Measurements from ENCODE around the gene ACSF3.

Gene ACSF3

GRCh38 chr16:89174877-89175276 lies 81.2 kb downstream of the ACSF3 start:
- H2BK5ac ChIP-seq (ENCODE audit: low read depth, low read length, poor library complexity): no peak overlapping the region
- no peak overlapping the region for H3K4me3 ChIP-seq (ENCODE audit: low read depth, low read length)
- no peak overlapping the region for H2BK12ac ChIP-seq (ENCODE audit: low read length)
- H2AFZ ChIP-seq (ENCODE audit: insufficient read depth, low read length, poor library complexity): no peak overlapping the region
- no peak overlapping the region for H4K8ac ChIP-seq (ENCODE audit: low read depth, low read length)
- H3K27ac ChIP-seq (ENCODE audit: low read depth, low read length): no peak overlapping the region
- DNase-seq: no peak
- no peak overlapping the region for H3K23ac ChIP-seq (ENCODE audit: low read length)
- no peak overlapping the region for H2BK120ac ChIP-seq (ENCODE audit: insufficient read depth, low read length, poor library complexity)
- H3K79me1 ChIP-seq (ENCODE audit: low read length): no peaks in the 10 kb centered on the region
- no peak overlapping the region for H4K12ac ChIP-seq (ENCODE audit: low read depth, low read length)
- no peak overlapping the region for H2AK5ac ChIP-seq (ENCODE audit: low read length)
- no peak overlapping the region for H4K91ac ChIP-seq (ENCODE audit: low read depth, low read length)
- no peak overlapping the region for H3K9ac ChIP-seq (ENCODE audit: low read length)
- WGBS (ENCODE audit: extremely low coverage, insufficient coverage, insufficient read length): no CpG with 5 or more reads among the region's 14 CpGs
- H3K4me1 ChIP-seq (ENCODE audit: control insufficient read depth in 1 of 2, insufficient read depth in 2 of 2, low read length in 2 of 2): peaks cover 2 to 8% of the 10 kb centered on the region in 2 experiments
- peaks cover 6% of the 10 kb centered on the region for H3K27me3 ChIP-seq (ENCODE audit: insufficient read depth, low read length)
- H3K79me2 ChIP-seq (ENCODE audit: control insufficient read depth, insufficient read depth, low read length, poor library complexity): no peaks in the 10 kb centered on the region
- no peak overlapping the region for H3K18ac ChIP-seq (ENCODE audit: low read length)
- no peaks in the 10 kb centered on the region for H3K36me3 ChIP-seq (ENCODE audit: control insufficient read depth in 1 of 2, insufficient read depth in 2 of 2, low read length in 2 of 2)
- no peak overlapping the region for H3K14ac ChIP-seq (ENCODE audit: low read length)
- H3K4me2 ChIP-seq (ENCODE audit: low read length): no peak overlapping the region
- H3K4ac ChIP-seq (ENCODE audit: low read depth, low read length): no peak overlapping the region
- peaks cover 9% of the 10 kb centered on the region for H3K9me3 ChIP-seq (ENCODE audit: insufficient read depth, low read depth, low read length)

- no peak overlapping the region for H3K4ac ChIP-seq (ENCODE audit: low read depth, low read length)
- no peak overlapping the region for H3K4me3 ChIP-seq (ENCODE audit: low read depth, low read length)
- no peaks in the 10 kb centered on the region for H3K79me2 ChIP-seq (ENCODE audit: control insufficient read depth, insufficient read depth, low read length, poor library complexity)
- no peak overlapping the region for H3K27ac ChIP-seq (ENCODE audit: low read depth, low read length)
- no peak overlapping the region for H3K23ac ChIP-seq (ENCODE audit: low read length)
- DNase-seq: no peak
- H4K8ac ChIP-seq (ENCODE audit: low read depth, low read length): no peak overlapping the region
- peaks cover 9% of the 10 kb centered on the region for H3K9me3 ChIP-seq (ENCODE audit: insufficient read depth, low read depth, low read length)
- no CpG with 5 or more reads among the region's 20 CpGs for WGBS (ENCODE audit: extremely low coverage, insufficient coverage, insufficient read length)
- H3K4me1 ChIP-seq (ENCODE audit: control insufficient read depth in 1 of 2, insufficient read depth in 2 of 2, low read length in 2 of 2): peaks cover 2 to 8% of the 10 kb centered on the region in 2 experiments
- H3K27me3 ChIP-seq (ENCODE audit: insufficient read depth, low read length): peaks cover 5% of the 10 kb centered on the region
- H3K14ac ChIP-seq (ENCODE audit: low read length): no peak overlapping the region
- H4K91ac ChIP-seq (ENCODE audit: low read depth, low read length): no peak overlapping the region
- H2BK12ac ChIP-seq (ENCODE audit: low read length): no peak overlapping the region
- no peak overlapping the region for H3K9ac ChIP-seq (ENCODE audit: low read length)
- no peaks in the 10 kb centered on the region for H3K36me3 ChIP-seq (ENCODE audit: control insufficient read depth in 1 of 2, insufficient read depth in 2 of 2, low read length in 2 of 2)
- H3K4me2 ChIP-seq (ENCODE audit: low read length): no peak overlapping the region
- H2AFZ ChIP-seq (ENCODE audit: insufficient read depth, low read length, poor library complexity): no peak overlapping the region
- H2AK5ac ChIP-seq (ENCODE audit: low read length): no peak overlapping the region
- H3K18ac ChIP-seq (ENCODE audit: low read length): no peak overlapping the region
- no peak overlapping the region for H2BK120ac ChIP-seq (ENCODE audit: insufficient read depth, low read length, poor library complexity)
- H3K79me1 ChIP-seq (ENCODE audit: low read length): no peaks in the 10 kb centered on the region
- H2BK5ac ChIP-seq (ENCODE audit: low read depth, low read length, poor library complexity): no peak overlapping the region
- no peak overlapping the region for H4K12ac ChIP-seq (ENCODE audit: low read depth, low read length)
Observed at GRCh38 chr16:89175280-89176146, 81.9 kb downstream of the ACSF3 start.

GRCh38 chr16:89176147-89176690 lies 82.6 kb downstream of the ACSF3 start:
- Histone ChIP-seq H4K12ac (ENCODE audit: low read depth, low read length) (no peak overlapping the region), H2AFZ (ENCODE audit: insufficient read depth, low read length, poor library complexity) (no peak overlapping the region), H3K4me1 (ENCODE audit: control insufficient read depth in 1 of 2, insufficient read depth in 2 of 2, low read length in 2 of 2) (peaks cover 2 to 3% of the 10 kb centered on the region in 2 experiments), H3K4ac (ENCODE audit: low read depth, low read length) (no peak overlapping the region), H3K14ac (ENCODE audit: low read length) (no peak overlapping the region), H4K8ac (ENCODE audit: low read depth, low read length) (no peak overlapping the region), H3K36me3 (ENCODE audit: control insufficient read depth in 1 of 2, insufficient read depth in 2 of 2, low read length in 2 of 2) (no peaks in the 10 kb centered on the region), H3K4me2 (ENCODE audit: low read length) (no peak overlapping the region), H3K79me2 (ENCODE audit: control insufficient read depth, insufficient read depth, low read length, poor library complexity) (no peaks in the 10 kb centered on the region), H2AK5ac (ENCODE audit: low read length) (no peak overlapping the region), H3K27me3 (ENCODE audit: insufficient read depth, low read length) (no peaks in the 10 kb centered on the region), H3K4me3 (ENCODE audit: low read depth, low read length) (no peak overlapping the region), H3K79me1 (ENCODE audit: low read length) (no peaks in the 10 kb centered on the region), H2BK12ac (ENCODE audit: low read length) (no peak overlapping the region), H2BK120ac (ENCODE audit: insufficient read depth, low read length, poor library complexity) (no peak overlapping the region), H3K9me3 (ENCODE audit: insufficient read depth, low read depth, low read length) (peaks cover 9% of the 10 kb centered on the region), H3K9ac (ENCODE audit: low read length) (no peak overlapping the region), H4K91ac (ENCODE audit: low read depth, low read length) (no peak overlapping the region), H2BK5ac (ENCODE audit: low read depth, low read length, poor library complexity) (no peak overlapping the region), H3K18ac (ENCODE audit: low read length) (no peak overlapping the region), H3K27ac (ENCODE audit: low read depth, low read length) (no peak overlapping the region), H3K23ac (ENCODE audit: low read length) (no peak overlapping the region)
- no CpG with 5 or more reads among the region's 27 CpGs for WGBS (ENCODE audit: extremely low coverage, insufficient coverage, insufficient read length)
- no peak for DNase-seq

GRCh38 chr16:89176717-89177116 lies 83.1 kb downstream of the ACSF3 start:
- DNase-seq: no peak
- H3K9me3 ChIP-seq (ENCODE audit: insufficient read depth, low read depth, low read length): peaks cover 9% of the 10 kb centered on the region
- no peak overlapping the region for H3K4ac ChIP-seq (ENCODE audit: low read depth, low read length)
- no peak overlapping the region for H3K14ac ChIP-seq (ENCODE audit: low read length)
- H3K4me2 ChIP-seq (ENCODE audit: low read length): no peak overlapping the region
- no peaks in the 10 kb centered on the region for H3K79me2 ChIP-seq (ENCODE audit: control insufficient read depth, insufficient read depth, low read length, poor library complexity)
- no peak overlapping the region for H2AK5ac ChIP-seq (ENCODE audit: low read length)
- H3K79me1 ChIP-seq (ENCODE audit: low read length): no peaks in the 10 kb centered on the region
- no peak overlapping the region for H2BK120ac ChIP-seq (ENCODE audit: insufficient read depth, low read length, poor library complexity)
- no peak overlapping the region for H3K18ac ChIP-seq (ENCODE audit: low read length)
- H3K4me1 ChIP-seq (ENCODE audit: control insufficient read depth in 1 of 2, insufficient read depth in 2 of 2, low read length in 2 of 2): peaks cover under 1 to 1% of the 10 kb centered on the region in 2 experiments
- no peak overlapping the region for H3K4me3 ChIP-seq (ENCODE audit: low read depth, low read length)
- no peak overlapping the region for H4K12ac ChIP-seq (ENCODE audit: low read depth, low read length)
- no peak overlapping the region for H2BK12ac ChIP-seq (ENCODE audit: low read length)
- H2BK5ac ChIP-seq (ENCODE audit: low read depth, low read length, poor library complexity): no peak overlapping the region
- H3K27ac ChIP-seq (ENCODE audit: low read depth, low read length): no peak overlapping the region
- no peaks in the 10 kb centered on the region for H3K27me3 ChIP-seq (ENCODE audit: insufficient read depth, low read length)
- no peaks in the 10 kb centered on the region for H3K36me3 ChIP-seq (ENCODE audit: control insufficient read depth in 1 of 2, insufficient read depth in 2 of 2, low read length in 2 of 2)
- H3K23ac ChIP-seq (ENCODE audit: low read length): no peak overlapping the region
- H3K9ac ChIP-seq (ENCODE audit: low read length): no peak overlapping the region
- no peak overlapping the region for H2AFZ ChIP-seq (ENCODE audit: insufficient read depth, low read length, poor library complexity)
- WGBS (ENCODE audit: extremely low coverage, insufficient coverage, insufficient read length): no CpG with 5 or more reads among the region's 9 CpGs
- H4K8ac ChIP-seq (ENCODE audit: low read depth, low read length): no peak overlapping the region
- H4K91ac ChIP-seq (ENCODE audit: low read depth, low read length): no peak overlapping the region
